ENCODE results near the gene NR1I2. TPM values are rescaled to one million over a fixed set of nuclear protein-coding genes. Genes with fewer than 3 reads are reported as not detected.

The NR1I2 gene
- total and polyA plus RNA-seq, 8 donors = 0.12 to 0.91 (median 0.44) TPM

DNA sequence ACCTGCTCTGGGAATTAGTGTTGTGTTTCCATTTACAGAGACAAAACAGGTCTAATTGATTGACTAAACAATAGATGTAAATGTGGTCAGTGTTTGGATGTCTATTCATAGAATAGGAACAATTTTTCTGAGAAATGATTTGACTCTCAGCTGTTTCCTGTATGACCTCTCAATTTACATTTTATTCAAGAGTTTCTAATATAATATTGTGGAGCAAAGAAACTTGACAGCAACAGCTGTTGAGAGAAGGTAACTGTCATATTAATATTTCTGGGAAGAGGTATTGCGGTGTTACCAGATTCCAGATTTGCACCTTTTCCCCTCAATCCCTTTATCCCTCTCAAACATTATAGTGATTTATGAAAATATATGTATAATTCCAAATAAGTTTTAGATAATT, 3.7 kb upstream of the NR1I2 start:
- DNase-seq (no peak), ATAC-seq (no peak)
- TF ChIP-seq, protein P1, sequence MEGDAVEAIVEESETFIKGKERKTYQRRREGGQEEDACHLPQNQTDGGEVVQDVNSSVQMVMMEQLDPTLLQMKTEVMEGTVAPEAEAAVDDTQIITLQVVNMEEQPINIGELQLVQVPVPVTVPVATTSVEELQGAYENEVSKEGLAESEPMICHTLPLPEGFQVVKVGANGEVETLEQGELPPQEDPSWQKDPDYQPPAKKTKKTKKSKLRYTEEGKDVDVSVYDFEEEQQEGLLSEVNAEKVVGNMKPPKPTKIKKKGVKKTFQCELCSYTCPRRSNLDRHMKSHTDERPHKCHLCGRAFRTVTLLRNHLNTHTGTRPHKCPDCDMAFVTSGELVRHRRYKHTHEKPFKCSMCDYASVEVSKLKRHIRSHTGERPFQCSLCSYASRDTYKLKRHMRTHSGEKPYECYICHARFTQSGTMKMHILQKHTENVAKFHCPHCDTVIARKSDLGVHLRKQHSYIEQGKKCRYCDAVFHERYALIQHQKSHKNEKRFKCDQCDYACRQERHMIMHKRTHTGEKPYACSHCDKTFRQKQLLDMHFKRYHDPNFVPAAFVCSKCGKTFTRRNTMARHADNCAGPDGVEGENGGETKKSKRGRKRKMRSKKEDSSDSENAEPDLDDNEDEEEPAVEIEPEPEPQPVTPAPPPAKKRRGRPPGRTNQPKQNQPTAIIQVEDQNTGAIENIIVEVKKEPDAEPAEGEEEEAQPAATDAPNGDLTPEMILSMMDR (IDR thresholded peaks at IDR 0.05) = no peak
- no peak overlapping the region for H3K27ac ChIP-seq
- no peaks in the 10 kb centered on the region for H3K27me3 ChIP-seq
- no peaks in the 10 kb centered on the region for H3K36me3 ChIP-seq
- peaks cover 0 to 2% of the 10 kb centered on the region in 2 donors for H3K9me3 ChIP-seq
- intact Hi-C loops (cut with DNase I) = no loop called here
- no peak overlapping the region for H3K4me3 ChIP-seq
- H3K4me1 ChIP-seq = peaks cover 0 to 3% of the 10 kb centered on the region in 2 donors

DNA sequence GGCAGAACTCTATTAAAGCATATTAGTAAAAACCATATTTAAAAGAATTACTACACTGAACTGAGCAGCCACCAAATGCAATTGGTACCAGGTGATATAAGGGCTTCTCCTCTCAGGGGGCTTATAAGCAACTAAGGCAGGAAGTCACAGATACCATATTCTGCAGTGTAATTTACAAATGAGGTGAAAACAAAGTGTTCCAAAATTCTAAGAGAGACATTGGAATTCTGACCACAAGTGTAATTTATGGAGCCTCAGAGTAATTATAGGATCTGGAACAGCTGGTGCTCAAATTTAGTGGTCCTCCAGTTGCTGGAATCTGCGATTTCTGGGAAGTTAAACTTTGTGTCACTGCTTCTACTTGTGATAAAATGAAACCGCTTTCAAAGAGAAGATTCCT, 3.1 kb upstream of the NR1I2 start:
- H3K4me1 ChIP-seq = peaks cover 0 to 3% of the 10 kb centered on the region in 2 donors
- TF ChIP-seq, protein P1 (IDR thresholded peaks at IDR 0.05) = no peak
- no peaks in the 10 kb centered on the region for H3K36me3 ChIP-seq
- ATAC-seq (no peak), DNase-seq (no peak)
- H3K27ac ChIP-seq = no peak overlapping the region
- peaks cover 0 to 2% of the 10 kb centered on the region in 2 donors for H3K9me3 ChIP-seq
- intact Hi-C loops (cut with DNase I) = no loop called here
- no peak overlapping the region for H3K4me3 ChIP-seq
- no peaks in the 10 kb centered on the region for H3K27me3 ChIP-seq

DNA sequence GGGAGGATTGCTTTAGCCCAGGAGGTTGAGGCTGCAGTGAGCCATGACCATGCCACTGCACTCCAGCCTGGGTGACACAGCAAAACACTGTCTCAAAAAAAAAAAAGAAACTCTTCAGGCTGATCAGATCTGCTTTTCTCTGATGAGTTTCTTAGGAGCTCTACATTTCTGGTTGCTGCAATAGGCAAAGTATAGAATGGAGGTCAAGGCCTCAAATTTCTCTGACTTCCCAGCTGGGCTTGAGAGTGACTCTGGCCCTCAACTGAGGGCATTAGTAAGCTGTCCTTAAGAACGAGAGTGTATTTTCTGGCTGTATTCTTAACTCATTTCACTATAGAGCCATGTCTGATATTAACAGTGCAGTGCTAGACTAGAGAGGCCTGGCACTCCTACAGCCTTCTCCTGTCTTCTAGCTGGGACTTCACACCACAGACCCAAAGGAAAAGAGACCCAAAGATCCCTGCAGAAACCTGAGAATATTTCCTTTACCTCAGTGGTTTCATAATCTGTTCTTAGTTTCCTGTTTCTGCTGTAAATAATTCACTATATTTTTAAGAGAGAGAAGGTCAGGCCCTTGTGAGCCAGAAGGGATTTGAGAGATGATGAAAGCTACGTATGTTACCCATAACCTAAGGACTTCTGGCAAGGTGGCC, 2.0 kb upstream of the NR1I2 start:
- TF ChIP-seq, protein P1 (IDR thresholded peaks at IDR 0.05) = no peak
- intact Hi-C loops (cut with DNase I) = no loop called here
- Histone ChIP-seq H3K27ac (no peak overlapping the region), H3K36me3 (no peaks in the 10 kb centered on the region), H3K4me1 (peaks cover 0 to under 1% of the 10 kb centered on the region in 2 donors), H3K27me3 (no peaks in the 10 kb centered on the region), H3K9me3 (peaks cover 0 to 2% of the 10 kb centered on the region in 2 donors), H3K4me3 (no peak overlapping the region)
- DNase-seq (no peak), ATAC-seq (no peak)

DNA sequence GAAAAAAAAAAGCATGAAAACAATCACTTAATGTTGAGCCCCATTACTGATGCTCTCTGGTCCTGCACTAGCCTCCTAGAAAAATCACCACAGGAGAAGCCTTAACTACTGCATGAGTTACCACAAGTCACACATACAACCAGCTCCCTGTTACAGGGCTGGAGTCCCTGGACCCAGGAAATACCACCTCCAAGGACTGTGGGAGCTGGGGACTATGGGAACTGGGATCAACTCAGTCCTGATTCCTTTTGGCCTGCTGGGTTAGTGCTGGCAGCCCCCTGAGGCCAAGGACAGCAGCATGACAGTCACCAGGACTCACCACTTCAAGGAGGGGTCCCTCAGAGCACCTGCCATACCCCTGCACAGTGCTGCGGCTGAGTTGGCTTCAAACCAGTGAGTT, 559 bp downstream of the NR1I2 start:
- no peaks in the 10 kb centered on the region for H3K4me1 ChIP-seq
- no peaks in the 10 kb centered on the region for H3K36me3 ChIP-seq
- no peak overlapping the region for H3K4me3 ChIP-seq
- TF ChIP-seq, protein P1 (IDR thresholded peaks at IDR 0.05) = no peak
- H3K9me3 ChIP-seq = no peaks in the 10 kb centered on the region
- DNase-seq (no peak), ATAC-seq (no peak)
- intact Hi-C loops (cut with DNase I) = no loop called here
- H3K27ac ChIP-seq = no peak overlapping the region
- no peaks in the 10 kb centered on the region for H3K27me3 ChIP-seq

DNA sequence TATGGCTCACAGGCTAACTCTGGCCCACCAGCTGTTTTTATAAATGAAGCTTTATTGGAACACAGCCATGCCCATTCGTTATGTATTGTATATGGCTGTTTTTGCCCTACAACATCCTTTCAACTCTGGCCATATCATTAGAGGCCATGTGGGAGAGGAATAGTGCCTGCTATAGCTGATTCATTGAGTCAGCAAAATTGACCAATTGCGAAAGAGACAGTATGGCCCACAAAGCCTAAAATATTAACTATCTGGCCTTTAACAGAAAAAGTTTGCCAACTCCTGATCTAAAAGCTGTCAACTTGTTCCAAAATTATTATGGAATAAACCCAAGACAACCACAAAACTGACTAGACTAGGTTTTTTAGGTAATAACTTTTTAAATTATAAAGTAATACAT, 1.4 kb downstream of the NR1I2 start:
- H3K4me1 ChIP-seq = no peaks in the 10 kb centered on the region
- intact Hi-C loops (cut with DNase I) = no loop called here
- ATAC-seq = peak; percentile 25
- no peak for DNase-seq
- H3K4me3 ChIP-seq = no peak overlapping the region
- no peaks in the 10 kb centered on the region for H3K9me3 ChIP-seq
- H3K27ac ChIP-seq = no peak overlapping the region
- TF ChIP-seq, protein P1 (IDR thresholded peaks at IDR 0.05) = no peak
- no peaks in the 10 kb centered on the region for H3K27me3 ChIP-seq
- H3K36me3 ChIP-seq = no peaks in the 10 kb centered on the region
